Epithelial cell of proximal tubule (primary cell): ENCODE measurements around the gene GALK1. TPM values are rescaled to one million over a fixed set of nuclear protein-coding genes. Genes with fewer than 3 reads are reported as not detected.

Experiments used
- DNase-seq: peaks from one replicate; pipeline ENCODE4 v3.0.0-alpha.2; 2011; ENCODE audit warnings: low read depth
- H3K4me3 ChIP-seq: 2 replicates; pipeline ENCODE4 v1.5.1; 2011; ENCODE audit warnings: low read depth, mild to moderate bottlenecking, low read length
- CTCF ChIP-seq: conservative IDR thresholded peaks from 2 replicates; pipeline ENCODE4 v1.5.1; 2012; ENCODE audit warnings: low read depth, mild to moderate bottlenecking, low read length
- total RNA-seq: library from RNA; depleted of rRNA; stranded (reverse); fragments of >200 nt; gene quantifications from 2 replicates; pipeline ENCODE4 v1.2.3, GENCODE V29; 2015

GALK1 gene
- total RNA-seq, 1 donor from 2014 or later = 48.2 TPM

DNA sequence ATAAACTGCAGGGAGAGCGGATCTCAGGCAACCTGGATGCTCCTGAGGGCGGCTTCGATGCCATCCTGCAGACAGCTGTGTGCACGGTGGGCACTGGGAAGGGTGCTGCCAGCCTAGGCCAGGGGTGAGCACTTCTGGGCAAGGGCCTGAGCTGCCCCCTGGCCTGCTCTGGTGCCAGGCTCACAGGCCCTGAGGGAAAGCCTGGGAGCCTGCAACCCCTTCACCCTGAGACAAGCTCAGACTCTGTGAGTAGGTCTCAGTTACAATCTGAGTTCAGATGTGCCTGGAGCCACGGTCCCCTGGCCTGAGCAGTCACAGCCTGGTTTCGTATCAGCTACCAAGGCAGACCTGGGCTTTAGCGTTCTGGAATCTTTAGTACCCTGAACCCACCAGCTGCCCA lies 35.6 kb downstream of the GALK1 start:
- no peak overlapping the region for H3K4me3 ChIP-seq
- no peak for TF ChIP-seq CTCF
- DNase-seq = no peak

DNA sequence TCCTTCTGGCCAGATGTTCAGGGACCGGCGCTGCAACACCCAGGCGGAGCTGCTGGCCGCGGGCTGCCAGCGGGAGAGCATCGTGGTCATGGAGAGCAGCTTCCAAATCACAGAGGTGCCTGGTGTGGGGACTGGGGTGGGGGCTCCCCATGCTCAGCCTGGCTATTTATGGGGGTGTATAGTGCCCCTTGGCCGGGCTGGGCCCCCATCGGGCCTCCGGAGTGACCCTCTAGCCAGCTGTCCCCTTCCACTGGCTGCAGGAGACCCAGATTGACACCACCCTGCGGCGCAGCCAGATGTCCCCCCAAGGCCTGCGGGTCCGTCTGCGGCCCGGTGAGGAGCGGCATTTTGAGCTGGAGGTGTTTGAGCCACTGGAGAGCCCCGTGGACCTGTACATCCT lies 37.6 kb downstream of the GALK1 start:
- no peak for TF ChIP-seq CTCF
- H3K4me3 ChIP-seq = no peak overlapping the region
- no peak for DNase-seq

DNA sequence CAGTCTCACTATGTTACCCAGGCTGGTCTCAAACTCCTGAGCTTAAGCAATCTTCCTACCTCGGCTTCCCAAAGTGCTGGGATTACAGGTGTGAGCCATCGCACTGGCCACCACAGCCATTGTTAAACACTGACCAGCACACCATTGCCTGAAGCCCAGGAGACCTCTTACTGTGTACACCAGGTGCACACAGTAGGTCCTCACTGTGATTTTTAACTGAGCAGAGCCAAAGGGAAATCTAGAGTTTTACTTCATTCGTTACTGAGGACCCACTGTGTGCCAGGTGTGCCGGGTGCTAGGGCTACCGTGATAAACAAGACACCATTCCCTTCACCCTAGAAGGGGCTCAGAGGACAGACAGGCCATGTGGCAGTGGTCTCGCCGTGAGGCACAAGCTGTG lies 39.5 kb downstream of the GALK1 start:
- DNase-seq = no peak
- H3K4me3 ChIP-seq = no peak overlapping the region
- no peak for TF ChIP-seq CTCF

DNA sequence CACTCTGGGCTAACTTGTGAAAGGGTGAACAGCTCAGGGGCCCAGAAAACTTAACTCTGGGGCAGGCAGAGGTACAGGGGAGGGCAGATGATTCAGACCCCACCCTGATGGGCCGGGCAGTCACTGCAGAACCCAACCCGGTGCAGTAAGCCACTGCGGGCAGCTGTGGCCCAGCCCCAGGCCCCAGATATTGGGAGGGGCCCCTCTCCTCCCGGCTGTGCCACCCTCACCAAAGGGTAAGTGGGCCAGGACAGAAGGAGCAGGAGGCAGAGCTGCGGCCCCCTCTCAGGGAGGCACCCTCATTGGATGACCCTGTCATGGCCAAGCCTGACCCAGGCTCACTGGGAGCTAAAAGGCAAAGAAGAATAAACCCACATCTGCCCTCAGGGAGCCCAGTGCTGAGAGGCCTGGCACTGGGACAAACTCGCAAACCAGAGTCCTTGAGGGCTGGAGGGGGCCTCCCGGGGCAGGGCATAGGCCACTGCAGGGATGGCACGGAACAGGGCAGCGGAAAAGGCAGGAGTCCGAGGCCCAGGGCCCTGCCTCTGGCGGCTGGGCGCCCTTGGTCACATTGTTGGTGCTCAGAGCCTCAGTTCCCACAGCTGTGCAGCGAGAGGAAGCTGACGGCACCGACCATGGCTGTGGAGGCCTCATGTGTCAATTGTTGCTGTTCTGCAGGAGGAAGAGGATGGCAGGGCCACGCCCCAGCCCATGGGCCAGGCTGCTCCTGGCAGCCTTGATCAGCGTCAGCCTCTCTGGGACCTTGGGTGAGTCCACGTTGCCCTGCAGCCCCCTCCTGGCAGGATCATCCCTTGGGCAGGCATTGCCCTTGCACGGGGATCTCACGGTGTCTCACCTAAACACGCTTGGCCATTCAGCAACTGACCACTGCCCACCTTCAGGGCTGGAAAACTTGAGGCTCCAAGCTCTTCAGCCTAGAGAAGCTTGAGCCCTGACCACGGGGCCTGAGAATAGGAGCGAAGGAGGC lies 40.7 kb downstream of the GALK1 start:
- H3K4me3 ChIP-seq = no peak overlapping the region
- no peak for DNase-seq
- TF ChIP-seq CTCF = no peak

- no peak for TF ChIP-seq CTCF
- H3K4me3 ChIP-seq = no peak overlapping the region
- no peak for DNase-seq
Observed at GRCh38 chr17:75723171-75723930, 41.6 kb downstream of the GALK1 start.

GRCh38 chr17:75722542-75723095 lies 42.4 kb downstream of the GALK1 start:
- H3K4me3 ChIP-seq = peak overlapping the region; percentile 55
- no peak for TF ChIP-seq CTCF
- no peak for DNase-seq
